HG03064 (cell line): ENCODE measurements around the gene DAB1.
"Not testable (repeated sequence)": the region's sequence is repeated elsewhere in the genome, so short reads cannot be mapped to it uniquely, and the experiment has no call there.

Source experiments
- ATAC-seq: cut with Tn5 transposase; IDR thresholded peaks from one replicate; pipeline ENCODE4 v1.9.1; 2021; ENCODE audit warnings: low read depth; ENCODE audit not compliant: unreplicated experiment

DAB1 gene

GRCh38 chr1:57235730-57236510, 187.9 kb downstream of the DAB1 start:
- no peak for ATAC-seq

GRCh38 chr1:57234459-57234858, 189.4 kb downstream of the DAB1 start:
- ATAC-seq, result no peak

GRCh38 chr1:57232500-57232899, 191.4 kb downstream of the DAB1 start:
- no peak for ATAC-seq

GRCh38 chr1:57229998-57230397, 193.9 kb downstream of the DAB1 start:
- no peak for ATAC-seq

- no peak for ATAC-seq
Observed at GRCh38 chr1:57229076-57229475, 194.8 kb downstream of the DAB1 start.

GRCh38 chr1:57222801-57223200, 201.1 kb downstream of the DAB1 start:
- ATAC-seq, result no peak

- ATAC-seq, result no peak
Observed at GRCh38 chr1:57222307-57222706, 201.6 kb downstream of the DAB1 start.

GRCh38 chr1:57220905-57221304, 203.0 kb downstream of the DAB1 start:
- ATAC-seq, result not testable (repeated sequence)

- no peak for ATAC-seq
Observed at GRCh38 chr1:57218487-57219079, 205.3 kb downstream of the DAB1 start.

- no peak for ATAC-seq
Observed at GRCh38 chr1:57217905-57218304, 206.0 kb downstream of the DAB1 start.

GRCh38 chr1:57214951-57215575, 208.8 kb downstream of the DAB1 start:
- no peak for ATAC-seq

GRCh38 chr1:57210881-57211280, 213.0 kb downstream of the DAB1 start:
- no peak for ATAC-seq

- ATAC-seq, result no peak
Observed at GRCh38 chr1:57209495-57209894, 214.4 kb downstream of the DAB1 start.

GRCh38 chr1:57208741-57209302, 215.0 kb downstream of the DAB1 start:
- ATAC-seq, result no peak

GRCh38 chr1:57206038-57206437, 217.8 kb downstream of the DAB1 start:
- ATAC-seq, result no peak

GRCh38 chr1:57204942-57205787, 218.7 kb downstream of the DAB1 start:
- ATAC-seq, result no peak

GRCh38 chr1:57204091-57204490, 219.8 kb downstream of the DAB1 start:
- no peak for ATAC-seq

GRCh38 chr1:57202241-57202640, 221.6 kb downstream of the DAB1 start:
- ATAC-seq, result no peak

- no peak for ATAC-seq
Observed at GRCh38 chr1:57198912-57199311, 224.9 kb downstream of the DAB1 start.

GRCh38 chr1:57195436-57195941, 228.4 kb downstream of the DAB1 start:
- no peak for ATAC-seq
